ENCODE data around the gene PLCH2. TPM values are rescaled to one million over a fixed set of nuclear protein-coding genes. Genes with fewer than 3 reads are reported as not detected.

PLCH2 gene
- total RNA-seq, 2 experiments from 2014 or later = 2.9 to 6.0 TPM

- Mint-ChIP-seq H3K27ac (no peak overlapping the region), H3K36me3 (ENCODE audit: low read depth) (no peaks in the 10 kb centered on the region), H3K27me3 (no peaks in the 10 kb centered on the region), H3K9me3 (no peaks in the 10 kb centered on the region), H3K4me3 (no peak overlapping the region), H3K4me1 (ENCODE audit: low read depth) (peaks cover 45% of the 10 kb centered on the region)
- no peak for TF ChIP-seq CTCF (IDR thresholded peaks at IDR 0.05)
- ChIA-PET POLR2A (no interaction called here), CTCF (no interaction called here)
- DNase-seq = peak; percentile 56
- peak; percentile 46 for ATAC-seq
- intact Hi-C loops (cut with micrococcal nuclease) = no loop called here
Observed at GRCh38 chr1:2496087-2496622, 20.1 kb downstream of the PLCH2 start.

- no peak for ATAC-seq
- POLR2A ChIA-PET = no interaction called here
- CTCF ChIA-PET = no interaction called here
- no peak for TF ChIP-seq CTCF (IDR thresholded peaks at IDR 0.05)
- no peak for DNase-seq
- H3K36me3 Mint-ChIP-seq (ENCODE audit: low read depth) = no peaks in the 10 kb centered on the region
- H3K4me3 Mint-ChIP-seq = no peak overlapping the region
- H3K27ac Mint-ChIP-seq = no peak overlapping the region
- intact Hi-C loops (cut with micrococcal nuclease) = no loop called here
- H3K27me3 Mint-ChIP-seq = no peaks in the 10 kb centered on the region
- H3K4me1 Mint-ChIP-seq (ENCODE audit: low read depth) = peaks cover 45% of the 10 kb centered on the region
- H3K9me3 Mint-ChIP-seq = no peaks in the 10 kb centered on the region
Observed at GRCh38 chr1:2496746-2497145, 20.7 kb downstream of the PLCH2 start.

- H3K4me1 Mint-ChIP-seq (ENCODE audit: low read depth) = peaks cover 45% of the 10 kb centered on the region
Observed at GRCh38 chr1:2497891-2498290, 21.8 kb downstream of the PLCH2 start.

GRCh38 chr1:2498648-2499047 is 22.6 kb downstream of the PLCH2 start:
- ATAC-seq (no peak), DNase-seq (no peak)
- intact Hi-C loops (cut with micrococcal nuclease) = no loop called here
- ChIA-PET POLR2A (no interaction called here), CTCF (interaction anchor here (1.1 kb wide), 1 partner anchor 324 kb away, joined by 3 read pairs; no protein-coding TSS in a partner anchor)
- H3K4me1 Mint-ChIP-seq (ENCODE audit: low read depth) = peaks cover 38% of the 10 kb centered on the region
- H3K27ac Mint-ChIP-seq = no peak overlapping the region
- no peaks in the 10 kb centered on the region for H3K27me3 Mint-ChIP-seq
- H3K9me3 Mint-ChIP-seq = no peaks in the 10 kb centered on the region
- no peaks in the 10 kb centered on the region for H3K36me3 Mint-ChIP-seq (ENCODE audit: low read depth)
- no peak overlapping the region for H3K4me3 Mint-ChIP-seq
- no peak for TF ChIP-seq CTCF (IDR thresholded peaks at IDR 0.05)

More at GRCh38 chr1:2497891-2498290, 21.8 kb downstream of the PLCH2 start:
- intact Hi-C loops (cut with micrococcal nuclease) = no loop called here
- POLR2A ChIA-PET = no interaction called here
- Mint-ChIP-seq H3K27ac (no peak overlapping the region), H3K36me3 (ENCODE audit: low read depth) (no peaks in the 10 kb centered on the region), H3K4me3 (no peak overlapping the region), H3K27me3 (no peaks in the 10 kb centered on the region), H3K9me3 (no peaks in the 10 kb centered on the region)
- TF ChIP-seq CTCF (IDR thresholded peaks at IDR 0.05) = no peak
- DNase-seq = no peak
- CTCF ChIA-PET = interaction anchor here (1.1 kb wide), 1 partner anchor 323 kb away, joined by 3 read pairs; no protein-coding TSS in a partner anchor
- ATAC-seq = no peak

GRCh38 chr1:2499260-2499659 is 23.2 kb downstream of the PLCH2 start:
- H3K27me3 Mint-ChIP-seq = no peaks in the 10 kb centered on the region
- ChIA-PET CTCF (no interaction called here), POLR2A (no interaction called here)
- H3K4me1 Mint-ChIP-seq (ENCODE audit: low read depth) = peaks cover 32% of the 10 kb centered on the region
- no peaks in the 10 kb centered on the region for H3K9me3 Mint-ChIP-seq
- no peaks in the 10 kb centered on the region for H3K36me3 Mint-ChIP-seq (ENCODE audit: low read depth)
- peak overlapping the region; percentile 76 for H3K27ac Mint-ChIP-seq
- H3K4me3 Mint-ChIP-seq = no peak overlapping the region
- ATAC-seq (peak; percentile 11), DNase-seq (no peak)
- intact Hi-C loops (cut with micrococcal nuclease) = no loop called here
- no peak for TF ChIP-seq CTCF (IDR thresholded peaks at IDR 0.05)
